ENCODE results near the gene CAPN5. TPM values are rescaled to one million over a fixed set of nuclear protein-coding genes. Genes with fewer than 3 reads are reported as not detected.

Gene CAPN5
- total and polyA plus RNA-seq, 2 of the 8 experiments (the other 6 are each of a cell fraction or from before 2014, with no cell fraction given): 21.5 to 22.4 TPM

DNA sequence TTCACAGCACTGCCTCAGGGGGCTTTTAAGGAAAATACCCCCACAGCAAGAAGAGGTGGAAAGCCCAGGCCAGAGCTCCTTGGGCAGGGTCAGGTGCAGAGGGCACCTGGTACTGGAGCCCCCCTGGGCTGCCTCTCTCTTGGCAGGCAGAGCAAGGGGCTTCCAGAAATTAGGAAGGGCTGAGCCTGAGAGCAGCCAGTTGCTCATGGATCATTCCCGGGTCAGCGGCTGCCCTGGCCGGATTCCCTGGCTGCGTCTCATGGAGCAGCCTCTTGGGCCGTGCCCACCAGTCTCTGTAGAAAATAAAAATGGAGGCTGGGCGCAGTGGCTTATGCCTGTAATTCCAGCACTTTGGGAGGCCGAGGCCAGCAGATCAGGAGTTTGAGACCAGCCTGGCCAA, 25.6 kb downstream of the CAPN5 start:
- Histone ChIP-seq H3K56ac (replicated peaks; ENCODE audit: insufficient read length, low read depth, low read length) (no peak overlapping the region), H2BK20ac (ENCODE audit: low read length) (no peak overlapping the region), H3K18ac (ENCODE audit: extremely low read depth, low read length) (no peak overlapping the region), H2AK5ac (ENCODE audit: low read depth, low read length) (no peak overlapping the region), H3K14ac (ENCODE audit: insufficient read length) (no peak overlapping the region), H3K4me1 (replicated peaks in 1 of 4; ENCODE audit: control insufficient read depth in 3 of 4, insufficient read depth in 4 of 4, low read length in 3 of 4) (peaks cover 0 to 6% (median 2%) of the 10 kb centered on the region in 4 experiments; a peak in 3 of 7 replicates), H3K23ac (ENCODE audit: insufficient read length) (no peak overlapping the region), H2BK12ac (ENCODE audit: low read depth, low read length) (no peak overlapping the region), H3K4me2 (ENCODE audit: insufficient read depth in 1 of 2, low read depth in 2 of 2, low read length in 2 of 2) (no peak overlapping the region), H3K4me3 (ENCODE audit: extremely low read depth in 1 of 4, insufficient read depth in 2 of 4, low read depth in 3 of 4, low read length in 4 of 4) (no peak overlapping the region), H4K91ac (replicated peaks; ENCODE audit: insufficient read length, low read length) (no peak overlapping the region), H3K23me2 (ENCODE audit: low read depth, low read length) (no peaks in the 10 kb centered on the region), H2AFZ (ENCODE audit: low read length) (no peak overlapping the region), H2BK5ac (ENCODE audit: low read depth, low read length) (no peak overlapping the region), H3K9me3 (ENCODE audit: insufficient read depth in 2 of 2, low read depth in 1 of 2, low read length in 1 of 2) (no peaks in the 10 kb centered on the region), H3K27me3 (replicated peaks in 1 of 4; ENCODE audit: control insufficient read depth in 3 of 4, extremely low read depth in 1 of 4, insufficient read depth in 3 of 4, low read length in 3 of 4) (no peaks in the 10 kb centered on the region), H3K27ac (ENCODE audit: low read depth, low read length) (no peak overlapping the region), H4K20me1 (replicated peaks in 1 of 2; ENCODE audit: control insufficient read depth in 1 of 2, insufficient read depth in 2 of 2, low read length in 2 of 2) (peaks cover 0 to 4% of the 10 kb centered on the region in 2 experiments), H3K79me2 (ENCODE audit: control insufficient read depth in 1 of 2, insufficient read depth in 2 of 2, low read length in 2 of 2) (no peaks in the 10 kb centered on the region), H2BK120ac (replicated peaks; ENCODE audit: low read depth, low read length) (no peak overlapping the region), H3K4ac (replicated peaks; ENCODE audit: insufficient read length, low read depth, low read length) (no peak overlapping the region), H4K5ac (ENCODE audit: insufficient read length, low read depth, low read length) (no peak overlapping the region), H4K8ac (ENCODE audit: extremely low read depth, insufficient read depth, low read length) (no peak overlapping the region), H2BK15ac (ENCODE audit: low read length) (no peak overlapping the region), H3K79me1 (ENCODE audit: low read depth, low read length) (no peaks in the 10 kb centered on the region), H3K36me3 (ENCODE audit: control insufficient read depth in 2 of 4, insufficient read depth in 4 of 4, low read length in 3 of 4) (no peaks in the 10 kb centered on the region), H3K9ac (replicated peaks in 1 of 4; ENCODE audit: extremely low read depth in 1 of 4, low read depth in 3 of 4, low read length in 3 of 4) (no peak overlapping the region)
- TF ChIP-seq POLR2AphosphoS5 (IDR thresholded peaks at IDR 0.05; ENCODE audit: low read depth, low read length) (no peak), SIX5 (IDR thresholded peaks at IDR 0.05; ENCODE audit: low read depth, low read length) (no peak), RFX5 (IDR thresholded peaks at IDR 0.05; ENCODE audit: borderline replicate concordance, low read depth, low read length) (no peak), EGR1 (IDR thresholded peaks at IDR 0.05; ENCODE audit: borderline replicate concordance, low read depth, low read length) (no peak)
- DNase-seq (ENCODE audit: low read depth in 1 of 2, low spot score in 2 of 2) (no peak), FAIRE-seq (no peak)
- WGBS, 2 experiments (ENCODE audit: extremely low coverage in 1 of 2, insufficient coverage in 1 of 2, insufficient read length in 1 of 2, insufficient replicate concordance in 2 of 2, low coverage in 1 of 2, low lambda C conversion rate in 2 of 2, missing lambda C conversion rate in 1 of 2): 82% methylated on average over 7 of the region's 7 CpGs; no CpG with 5 or more reads in 1 of the 2 experiments
- CTCF ChIA-PET (ENCODE audit: partially characterized antibody): interaction anchor here (0.6 to 11.6 kb wide), 20 partner anchors 12 to 610 kb away, joined by 3 to 297 read pairs (median 9); partner anchors contain the start of genes B3GNT6, CAPN5, MYO7A and OMP
- POLR2A ChIA-PET (ENCODE audit: partially characterized antibody): interaction anchor here (0.6 kb wide), 1 partner anchor 23 kb away, joined by 3 read pairs; no protein-coding TSS in a partner anchor
